NCI-H2107 treated with DMSO at 0.1 percent for 48 hours (cell line): ENCODE measurements around the gene CENPA.

Source experiments
- DNase-seq: peaks from one replicate; lab custom pipeline; 2025; ENCODE audit not compliant: unreplicated experiment; lab: John Stamatoyannopoulos, UW

CENPA gene

GRCh38 chr2:26838121-26838906 is 52.5 kb downstream of the CENPA start:
- peak; percentile 50 for DNase-seq

DNA sequence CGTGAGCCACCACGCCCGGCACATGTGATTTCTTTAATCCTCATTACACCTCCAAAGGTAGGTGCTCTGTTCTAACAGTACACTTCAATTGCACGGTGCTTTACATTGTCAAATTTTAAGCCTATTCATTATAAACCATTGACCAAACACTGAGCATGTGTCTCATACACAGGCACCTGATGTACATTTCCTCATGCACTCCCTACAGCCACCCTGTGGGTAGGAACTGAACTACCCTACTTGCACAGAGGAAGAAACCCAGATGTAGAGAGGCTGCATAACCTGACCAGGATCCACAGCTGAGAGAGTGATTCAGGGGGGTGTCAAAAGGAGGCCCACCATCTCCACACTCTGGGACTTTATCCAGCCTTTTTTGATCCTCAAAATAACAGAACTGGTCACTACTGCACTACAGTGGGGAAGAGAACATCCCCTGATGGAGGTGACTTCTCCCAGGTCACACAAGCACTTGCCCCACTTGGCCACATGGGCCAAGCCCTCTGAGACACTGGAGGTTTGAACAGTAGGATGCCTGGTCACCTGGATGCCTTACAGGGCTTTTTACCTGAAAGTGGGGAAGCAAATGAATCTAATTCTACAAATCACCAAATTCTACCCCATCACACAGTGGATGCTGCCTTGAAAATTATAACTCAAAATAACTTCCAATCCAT is 55.2 kb downstream of the CENPA start:
- peak; percentile 43 for DNase-seq

- DNase-seq, result no peak
Observed at GRCh38 chr2:26843041-26843440, 57.2 kb downstream of the CENPA start.
